Transverse colon (tissue), 3 donors: ENCODE results near the gene PANK3.

Experiments
- POLR2A ChIP-seq: fragments of 450-650 bp; IDR thresholded peaks from one replicate; pipeline ENCODE4 v1.6.1; 2016; ENCODE audit warnings: antibody characterized with exemption, mild to moderate bottlenecking, moderate library complexity
- POLR2AphosphoS5 ChIP-seq, 3 donors: sonication (generic); formaldehyde crosslinking; IDR thresholded peaks; one replicate each; pipeline ENCODE4 v1.6.1; 2016; ENCODE audit warnings: antibody characterized with exemption in 3 of 3

GRCh38 chr5:168583742-168584482 lies 4.7 kb upstream of the PANK3 start:
- TF ChIP-seq POLR2A (no peak), POLR2AphosphoS5 (IDR thresholded peaks at IDR 0.05) (no peak)
